H1 (cell line): ENCODE measurements around the gene ARAP2. TPM values are rescaled to one million over a fixed set of nuclear protein-coding genes. Genes with fewer than 3 reads are reported as not detected.

Experiments
- CTCF ChIA-PET: fragments of 300-600 bp; sonication (Branson Sonifier 250); formaldehyde crosslinking; loops from one replicate; lab custom pipeline; 2021; ENCODE audit not compliant: partially characterized antibody; lab: Charles Lee
- POLR2A ChIA-PET: fragments of 300-600 bp; sonication (Branson Sonifier 250); formaldehyde crosslinking; loops from one replicate; lab custom pipeline; 2021; ENCODE audit warnings: inconsistent platforms; ENCODE audit not compliant: partially characterized antibody; lab: Charles Lee
- DNase-seq, 2 experiments: peaks; one replicate each; pipeline versions ENCODE4 v3.0.0 to v3.0.0-alpha.2; 2010 to 2022; ENCODE audit warnings: low spot score in 2 of 2, low read depth in 1 of 2, mixed read lengths in 1 of 2
- FAIRE-seq: peaks from 2 replicates; lab custom pipeline; 2011; peaks lifted over from hg19 to GRCh38; lab: Jason Lieb, UNC
- H2AFZ ChIP-seq: 2 replicates; pipeline ENCODE4 v1.8.1; 2012; ENCODE audit warnings: low read length, inconsistent platforms
- H2AK5ac ChIP-seq: 2 replicates; pipeline ENCODE4 v1.6.1; 2013; ENCODE audit warnings: low read depth, low read length
- H2BK120ac ChIP-seq: replicated peaks from 2 replicates; pipeline ENCODE3; 2013; ENCODE audit warnings: low read depth, low read length, inconsistent platforms
- H2BK12ac ChIP-seq: 2 replicates; pipeline ENCODE4 v1.6.1; 2013; ENCODE audit warnings: low read depth, low read length
- H2BK15ac ChIP-seq: 2 replicates; pipeline ENCODE4 v1.6.1; 2013; ENCODE audit warnings: low read length
- H2BK20ac ChIP-seq: 2 replicates; pipeline ENCODE4 v1.6.1; 2013; ENCODE audit warnings: low read length
- H2BK5ac ChIP-seq: 2 replicates; pipeline ENCODE4 v1.6.1; 2013; ENCODE audit warnings: low read depth, low read length
- H3K14ac ChIP-seq: 2 replicates; pipeline ENCODE4 v1.6.1; 2013; ENCODE audit warnings: inconsistent platforms; ENCODE audit not compliant: insufficient read length
- H3K18ac ChIP-seq: 2 replicates; pipeline ENCODE4 v1.6.1; 2013; ENCODE audit warnings: low read length; ENCODE audit errors: extremely low read depth
- H3K23ac ChIP-seq: 2 replicates; pipeline ENCODE4 v1.6.1; 2013; ENCODE audit warnings: inconsistent platforms; ENCODE audit not compliant: insufficient read length
- H3K23me2 ChIP-seq: 2 replicates; pipeline ENCODE4 v1.6.1; 2013; ENCODE audit warnings: low read depth, low read length
- H3K27ac ChIP-seq: 2 replicates; pipeline ENCODE4 v1.6.1; 2011; ENCODE audit warnings: low read depth, low read length, inconsistent platforms
- H3K27me3 ChIP-seq, 4 experiments: replicated peaks in 1 of 4; 1 replicate in 1 of 4; 2 replicates in 3 of 4; pipeline versions ENCODE4 v1.6.1 to v1.8.1; 2011 to 2013; ENCODE audit warnings: low read length in 3 of 4, mild to moderate bottlenecking in 3 of 4, inconsistent platforms in 2 of 4, mixed read lengths in 2 of 4, moderate library complexity in 1 of 4; ENCODE audit not compliant: control insufficient read depth in 3 of 4, insufficient read depth in 3 of 4; ENCODE audit errors: extremely low read depth in 1 of 4
- H3K36me3 ChIP-seq, 4 experiments: 2 replicates each; pipeline versions ENCODE4 v1.6.1 to v1.8.1; 2011 to 2013; ENCODE audit warnings: mild to moderate bottlenecking in 4 of 4, low read length in 3 of 4, moderate library complexity in 2 of 4, control low read depth in 1 of 4, inconsistent platforms in 1 of 4; ENCODE audit not compliant: insufficient read depth in 4 of 4, control insufficient read depth in 2 of 4
- H3K4ac ChIP-seq: replicated peaks from 2 replicates; pipeline ENCODE3; 2013; ENCODE audit warnings: low read length, low read depth, mixed read lengths, inconsistent platforms; ENCODE audit not compliant: insufficient read length
- H3K4me1 ChIP-seq, 4 experiments: replicated peaks in 1 of 4; 1 replicate in 1 of 4; 2 replicates in 3 of 4; pipeline versions ENCODE4 v1.6.1 to v1.8.1; 2011 to 2013; ENCODE audit warnings: low read length in 3 of 4, inconsistent platforms in 2 of 4, mixed read lengths in 1 of 4; ENCODE audit not compliant: insufficient read depth in 4 of 4, control insufficient read depth in 3 of 4
- H3K4me2 ChIP-seq, 2 experiments: 2 replicates each; pipeline versions ENCODE4 v1.6.1 to v1.8.1; 2011 to 2013; ENCODE audit warnings: low read depth in 2 of 2, low read length in 2 of 2, control low read depth in 1 of 2, inconsistent platforms in 1 of 2, mild to moderate bottlenecking in 1 of 2; ENCODE audit not compliant: insufficient read depth in 1 of 2
- H3K4me3 ChIP-seq, 4 experiments: fragments of 200-600, 300-600 bp in 1 of 4; sonication (generic), shearing (Covaris generic), sonication (Bioruptor Twin) in 1 of 4; 2 replicates each; pipeline versions ENCODE4 v1.5.1 to v1.8.1; 2011 to 2016; ENCODE audit warnings: low read length in 4 of 4, low read depth in 3 of 4, control low read depth in 2 of 4, inconsistent platforms in 2 of 4, mild to moderate bottlenecking in 2 of 4, mixed read lengths in 1 of 4, moderate library complexity in 1 of 4; ENCODE audit not compliant: insufficient read depth in 2 of 4; ENCODE audit errors: extremely low read depth in 1 of 4
- H3K56ac ChIP-seq: replicated peaks from 2 replicates; pipeline ENCODE3; 2013; ENCODE audit warnings: low read depth, mild to moderate bottlenecking, mixed read lengths, low read length, inconsistent platforms; ENCODE audit not compliant: insufficient read length
- H3K79me1 ChIP-seq: 2 replicates; pipeline ENCODE4 v1.6.1; 2013; ENCODE audit warnings: low read depth, low read length, control low read depth
- H3K79me2 ChIP-seq, 2 experiments: 2 replicates each; pipeline versions ENCODE4 v1.6.1 to v1.8.1; 2012 to 2013; ENCODE audit warnings: low read length in 2 of 2, mild to moderate bottlenecking in 2 of 2, inconsistent platforms in 1 of 2; ENCODE audit not compliant: insufficient read depth in 2 of 2, control insufficient read depth in 1 of 2
- H3K9ac ChIP-seq, 4 experiments: replicated peaks in 1 of 4; 1 replicate in 1 of 4; 2 replicates in 3 of 4; pipeline versions ENCODE4 v1.6.1 to v1.8.1; 2011 to 2013; ENCODE audit warnings: low read depth in 3 of 4, low read length in 3 of 4, control low read depth in 2 of 4, mild to moderate bottlenecking in 2 of 4, moderate library complexity in 2 of 4, inconsistent platforms in 1 of 4; ENCODE audit errors: extremely low read depth in 1 of 4
- H3K9me3 ChIP-seq, 2 experiments: 2 replicates each; pipeline versions ENCODE4 v1.6.1 to v1.8.1; 2012 to 2013; ENCODE audit warnings: mild to moderate bottlenecking in 2 of 2, moderate library complexity in 2 of 2, control low read depth in 1 of 2, inconsistent platforms in 1 of 2, low read depth in 1 of 2, low read length in 1 of 2, mixed read lengths in 1 of 2; ENCODE audit not compliant: insufficient read depth in 2 of 2
- H4K20me1 ChIP-seq, 2 experiments: replicated peaks in 1 of 2; 2 replicates each; pipeline versions ENCODE3 to v1.8.1; 2011 to 2013; ENCODE audit warnings: inconsistent platforms in 2 of 2, low read length in 2 of 2, mild to moderate bottlenecking in 1 of 2; ENCODE audit not compliant: insufficient read depth in 2 of 2, control insufficient read depth in 1 of 2
- H4K5ac ChIP-seq: 2 replicates; pipeline ENCODE4 v1.6.1; 2013; ENCODE audit warnings: low read length, low read depth, mixed read lengths, inconsistent platforms; ENCODE audit not compliant: insufficient read length
- H4K8ac ChIP-seq: 2 replicates; pipeline ENCODE4 v1.8.0; 2013; ENCODE audit warnings: mild to moderate bottlenecking, moderate library complexity, low read length, inconsistent platforms; ENCODE audit not compliant: insufficient read depth; ENCODE audit errors: extremely low read depth
- H4K91ac ChIP-seq: replicated peaks from 2 replicates; pipeline ENCODE3; 2013; ENCODE audit warnings: low read length, mixed read lengths, inconsistent platforms; ENCODE audit not compliant: insufficient read length
- KDM5A ChIP-seq: fragments of 200-600 bp; IDR thresholded peaks from 2 replicates; pipeline ENCODE4 v1.7.1; 2012; ENCODE audit warnings: mild to moderate bottlenecking, low read length, inconsistent platforms, mixed read lengths
- MAFK ChIP-seq: IDR thresholded peaks from 2 replicates; pipeline ENCODE4 v1.6.1; 2012; ENCODE audit warnings: low read depth, mild to moderate bottlenecking, improper control_type of control experiment, low read length
- WGBS, 2 experiments: shearing (Covaris generic) in 1 of 2; methylation state at CpG; one replicate each; pipeline versions ENCODE4 v1.1.6 to v1.1.7; 2013 to 2015; ENCODE audit warnings: low lambda C conversion rate in 2 of 2, mixed read lengths in 2 of 2, inconsistent platforms in 1 of 2, low coverage in 1 of 2, missing lambda C conversion rate in 1 of 2; ENCODE audit not compliant: insufficient replicate concordance in 2 of 2, insufficient coverage in 1 of 2, insufficient read length in 1 of 2; ENCODE audit errors: extremely low coverage in 1 of 2, missing lambda C conversion rate in 1 of 2; 5-methylcytosine and 5-hydroxymethylcytosine counted together
- polyA plus RNA-seq, 7 experiments: library from polyadenylated mRNA; depleted of rRNA in 3 of 7; stranded (reverse) in 5 of 7; unstranded in 2 of 7; fragments of >200 nt in 5 of 7; fragments of 200-250 nt in 2 of 7; gene quantifications; 1 replicate in 5 of 7; 2 replicates in 1 of 7; 4 replicates in 1 of 7; pipeline versions ENCODE4 v1.2.1 to v1.2.3, GENCODE V29; 2011 to 2013; ENCODE audit warnings: missing spikeins in 2 of 7, mixed read lengths in 2 of 7
- total RNA-seq: library from RNA; stranded (reverse); fragmentation: NEBNext Ultra II Directional; extraction: Animal tissue kit (Norgen Biotek cat#: 25700); gene quantifications from 2 replicates; pipeline ENCODE4 v1.2.1, GENCODE V29; 2021

ARAP2 gene
- total and polyA plus RNA-seq, 2 of the 8 experiments (the other 6 are each of a cell fraction or from before 2014, with no cell fraction given) = 0.15 to 2.3 TPM

GRCh38 chr4:36227913-36228312, 16.4 kb downstream of the ARAP2 start:
- CTCF ChIA-PET = no interaction called here
- H3K79me2 ChIP-seq = no peaks in the 10 kb centered on the region
- H3K4me1 ChIP-seq = peaks cover 0 to 4% (median 0%) of the 10 kb centered on the region in 4 experiments; a peak in 1 of 7 replicates
- no peak overlapping the region for H2AFZ ChIP-seq
- no peaks in the 10 kb centered on the region for H4K20me1 ChIP-seq
- H3K18ac ChIP-seq = no peak overlapping the region
- no peaks in the 10 kb centered on the region for H3K23me2 ChIP-seq
- H3K27me3 ChIP-seq = no peaks in the 10 kb centered on the region
- no peak overlapping the region for H2BK5ac ChIP-seq
- DNase-seq = no peak
- no peak overlapping the region for H3K23ac ChIP-seq
- no peaks in the 10 kb centered on the region for H3K36me3 ChIP-seq
- H3K4ac ChIP-seq = no peak overlapping the region
- no peak overlapping the region for H4K5ac ChIP-seq
- H3K56ac ChIP-seq = no peak overlapping the region
- H4K91ac ChIP-seq = no peak overlapping the region
- H3K9ac ChIP-seq = no peak overlapping the region
- TF ChIP-seq KDM5A (no peak), MAFK (no peak)
- TF ChIP-seq, all 59 proteins: peak for 0
- 88% methylated on average over 5 of the region's 5 CpGs; no CpG with 5 or more reads in 1 of the 2 experiments for WGBS, 2 experiments
- Histone ChIP-seq H3K14ac (no peak overlapping the region), H3K9me3 (no peaks in the 10 kb centered on the region), H2BK120ac (no peak overlapping the region), H4K8ac (no peak overlapping the region), H3K79me1 (no peaks in the 10 kb centered on the region; the same call in 1 of the 2 replicates), H3K4me3 (no peak overlapping the region), H3K4me2 (no peak overlapping the region), H2BK12ac (no peak overlapping the region), H2BK15ac (no peak overlapping the region), H3K27ac (no peak overlapping the region), H2BK20ac (no peak overlapping the region), H2AK5ac (no peak overlapping the region)
- FAIRE-seq = no peak
- POLR2A ChIA-PET = no interaction called here
